ENCODE measurements around the gene DPH3. TPM values are rescaled to one million over a fixed set of nuclear protein-coding genes. Genes with fewer than 3 reads are reported as not detected.

The DPH3 gene
- total RNA-seq, 1 donor from 2014 or later: 9.7 TPM

GRCh38 chr3:16290007-16290826 is 25.5 kb upstream of the DPH3 start:
- DNase-seq: peak; percentile 36

GRCh38 chr3:16289144-16289889 is 24.6 kb upstream of the DPH3 start:
- no peak for DNase-seq

GRCh38 chr3:16288664-16289063 is 23.9 kb upstream of the DPH3 start:
- no peak for DNase-seq

- DNase-seq: no peak
These were observed 22.2 kb upstream of the DPH3 start for GRCh38 chr3:16286751-16287543.

- DNase-seq: no peak
These were observed 21.4 kb upstream of the DPH3 start for GRCh38 chr3:16286161-16286560.

- DNase-seq: no peak
These were observed 19.9 kb upstream of the DPH3 start for GRCh38 chr3:16284633-16285032.

- peak; percentile 86 for DNase-seq
These were observed 15.9 kb upstream of the DPH3 start for GRCh38 chr3:16280671-16281070.

GRCh38 chr3:16279010-16279801 is 14.5 kb upstream of the DPH3 start:
- peak; percentile 37 for DNase-seq

- no peak for DNase-seq
These were observed 12.7 kb upstream of the DPH3 start for GRCh38 chr3:16277471-16277870.

- DNase-seq: no peak
These were observed 9.1 kb upstream of the DPH3 start for GRCh38 chr3:16273867-16274266.

GRCh38 chr3:16272588-16272987 is 7.8 kb upstream of the DPH3 start:
- DNase-seq: no peak

GRCh38 chr3:16270855-16271254 is 6.1 kb upstream of the DPH3 start:
- DNase-seq: no peak

- DNase-seq: no peak
These were observed 2.0 kb upstream of the DPH3 start for GRCh38 chr3:16266714-16267113.

GRCh38 chr3:16265455-16265786 is 678 bp upstream of the DPH3 start:
- DNase-seq: no peak

- no peak for DNase-seq
These were observed 502 bp downstream of the DPH3 start for GRCh38 chr3:16264174-16264707.

- DNase-seq: no peak
These were observed 2.6 kb downstream of the DPH3 start for GRCh38 chr3:16262174-16262573.

- no peak for DNase-seq
These were observed 4.7 kb downstream of the DPH3 start for GRCh38 chr3:16260046-16260445.

- no peak for DNase-seq
These were observed 5.9 kb downstream of the DPH3 start for GRCh38 chr3:16258866-16259265.

GRCh38 chr3:16258177-16258576 is 6.6 kb downstream of the DPH3 start:
- DNase-seq: no peak

GRCh38 chr3:16257309-16257708 is 7.4 kb downstream of the DPH3 start:
- DNase-seq: no peak

- no peak for DNase-seq
These were observed 9.0 kb downstream of the DPH3 start for GRCh38 chr3:16255726-16256125.

GRCh38 chr3:16255326-16255725 is 9.4 kb downstream of the DPH3 start:
- DNase-seq: no peak

All from skin of body (tissue), 2 donors.